Measurements from ENCODE around the gene RBM24.

DNA sequence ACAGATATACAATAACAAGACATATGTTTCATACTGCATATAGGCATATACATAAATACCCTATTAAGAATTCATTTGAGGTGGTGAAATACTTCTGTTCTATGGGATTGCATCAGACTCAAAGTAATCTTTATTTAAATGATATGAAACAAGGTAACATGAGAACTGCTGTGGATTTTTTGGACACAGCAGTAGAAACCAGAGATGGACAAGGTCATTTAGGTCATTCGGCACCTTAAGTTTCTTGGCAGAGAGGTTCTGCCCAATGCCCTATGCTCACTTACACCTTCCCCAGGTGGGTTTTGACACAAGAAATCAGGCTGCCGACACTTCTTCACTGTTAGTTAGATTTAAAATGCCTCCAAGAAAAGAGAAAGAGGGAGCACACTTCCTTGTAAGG is 43.9 kb upstream of the RBM24 start:
- TF ChIP-seq, protein P1, sequence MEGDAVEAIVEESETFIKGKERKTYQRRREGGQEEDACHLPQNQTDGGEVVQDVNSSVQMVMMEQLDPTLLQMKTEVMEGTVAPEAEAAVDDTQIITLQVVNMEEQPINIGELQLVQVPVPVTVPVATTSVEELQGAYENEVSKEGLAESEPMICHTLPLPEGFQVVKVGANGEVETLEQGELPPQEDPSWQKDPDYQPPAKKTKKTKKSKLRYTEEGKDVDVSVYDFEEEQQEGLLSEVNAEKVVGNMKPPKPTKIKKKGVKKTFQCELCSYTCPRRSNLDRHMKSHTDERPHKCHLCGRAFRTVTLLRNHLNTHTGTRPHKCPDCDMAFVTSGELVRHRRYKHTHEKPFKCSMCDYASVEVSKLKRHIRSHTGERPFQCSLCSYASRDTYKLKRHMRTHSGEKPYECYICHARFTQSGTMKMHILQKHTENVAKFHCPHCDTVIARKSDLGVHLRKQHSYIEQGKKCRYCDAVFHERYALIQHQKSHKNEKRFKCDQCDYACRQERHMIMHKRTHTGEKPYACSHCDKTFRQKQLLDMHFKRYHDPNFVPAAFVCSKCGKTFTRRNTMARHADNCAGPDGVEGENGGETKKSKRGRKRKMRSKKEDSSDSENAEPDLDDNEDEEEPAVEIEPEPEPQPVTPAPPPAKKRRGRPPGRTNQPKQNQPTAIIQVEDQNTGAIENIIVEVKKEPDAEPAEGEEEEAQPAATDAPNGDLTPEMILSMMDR (IDR thresholded peaks at IDR 0.05; ENCODE audit: borderline replicate concordance, extremely low read depth, low read length, poor library complexity, severe bottlenecking) = no peak
- TF ChIP-seq EZH2 (IDR thresholded peaks at IDR 0.05; ENCODE audit: borderline replicate concordance, low read depth, low read length, severe bottlenecking) = no peak
